ENCODE measurements around the gene KCNG3.

The KCNG3 gene

DNA sequence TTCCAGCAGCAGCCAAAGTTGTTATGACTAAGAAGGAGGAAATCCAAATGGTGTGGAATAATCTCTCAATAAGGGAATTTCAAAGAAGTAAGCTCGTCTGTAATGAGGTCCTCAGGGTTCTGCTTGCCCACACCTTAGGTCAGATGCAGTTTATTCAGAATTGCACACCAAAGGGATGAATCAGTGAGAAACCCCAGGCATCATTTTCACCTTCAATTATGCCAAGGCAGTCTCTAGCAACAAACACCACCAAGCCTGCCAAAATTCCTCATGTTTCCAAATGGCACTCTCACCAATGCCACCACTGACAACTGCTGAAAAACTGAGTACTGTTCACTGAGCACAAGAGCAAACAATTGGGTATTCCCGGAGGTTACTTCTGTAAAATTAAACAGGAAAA lies 43.6 kb downstream of the KCNG3 start:
- Histone ChIP-seq H3K4me3 (ENCODE audit: low read depth in 1 of 2, low read length in 1 of 2) (no peak overlapping the region), H3K36me3 (no peaks in the 10 kb centered on the region), H3K9me3 (no peaks in the 10 kb centered on the region), H3K4me1 (ENCODE audit: control insufficient read depth in 1 of 2, insufficient read depth in 1 of 2, low read depth in 1 of 2, low read length in 1 of 2) (no peaks in the 10 kb centered on the region), H3K27ac (no peak overlapping the region), H3K27me3 (peaks cover 4% of the 10 kb centered on the region)
- TF ChIP-seq, protein P1, sequence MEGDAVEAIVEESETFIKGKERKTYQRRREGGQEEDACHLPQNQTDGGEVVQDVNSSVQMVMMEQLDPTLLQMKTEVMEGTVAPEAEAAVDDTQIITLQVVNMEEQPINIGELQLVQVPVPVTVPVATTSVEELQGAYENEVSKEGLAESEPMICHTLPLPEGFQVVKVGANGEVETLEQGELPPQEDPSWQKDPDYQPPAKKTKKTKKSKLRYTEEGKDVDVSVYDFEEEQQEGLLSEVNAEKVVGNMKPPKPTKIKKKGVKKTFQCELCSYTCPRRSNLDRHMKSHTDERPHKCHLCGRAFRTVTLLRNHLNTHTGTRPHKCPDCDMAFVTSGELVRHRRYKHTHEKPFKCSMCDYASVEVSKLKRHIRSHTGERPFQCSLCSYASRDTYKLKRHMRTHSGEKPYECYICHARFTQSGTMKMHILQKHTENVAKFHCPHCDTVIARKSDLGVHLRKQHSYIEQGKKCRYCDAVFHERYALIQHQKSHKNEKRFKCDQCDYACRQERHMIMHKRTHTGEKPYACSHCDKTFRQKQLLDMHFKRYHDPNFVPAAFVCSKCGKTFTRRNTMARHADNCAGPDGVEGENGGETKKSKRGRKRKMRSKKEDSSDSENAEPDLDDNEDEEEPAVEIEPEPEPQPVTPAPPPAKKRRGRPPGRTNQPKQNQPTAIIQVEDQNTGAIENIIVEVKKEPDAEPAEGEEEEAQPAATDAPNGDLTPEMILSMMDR (IDR thresholded peaks at IDR 0.05), result no peak

DNA sequence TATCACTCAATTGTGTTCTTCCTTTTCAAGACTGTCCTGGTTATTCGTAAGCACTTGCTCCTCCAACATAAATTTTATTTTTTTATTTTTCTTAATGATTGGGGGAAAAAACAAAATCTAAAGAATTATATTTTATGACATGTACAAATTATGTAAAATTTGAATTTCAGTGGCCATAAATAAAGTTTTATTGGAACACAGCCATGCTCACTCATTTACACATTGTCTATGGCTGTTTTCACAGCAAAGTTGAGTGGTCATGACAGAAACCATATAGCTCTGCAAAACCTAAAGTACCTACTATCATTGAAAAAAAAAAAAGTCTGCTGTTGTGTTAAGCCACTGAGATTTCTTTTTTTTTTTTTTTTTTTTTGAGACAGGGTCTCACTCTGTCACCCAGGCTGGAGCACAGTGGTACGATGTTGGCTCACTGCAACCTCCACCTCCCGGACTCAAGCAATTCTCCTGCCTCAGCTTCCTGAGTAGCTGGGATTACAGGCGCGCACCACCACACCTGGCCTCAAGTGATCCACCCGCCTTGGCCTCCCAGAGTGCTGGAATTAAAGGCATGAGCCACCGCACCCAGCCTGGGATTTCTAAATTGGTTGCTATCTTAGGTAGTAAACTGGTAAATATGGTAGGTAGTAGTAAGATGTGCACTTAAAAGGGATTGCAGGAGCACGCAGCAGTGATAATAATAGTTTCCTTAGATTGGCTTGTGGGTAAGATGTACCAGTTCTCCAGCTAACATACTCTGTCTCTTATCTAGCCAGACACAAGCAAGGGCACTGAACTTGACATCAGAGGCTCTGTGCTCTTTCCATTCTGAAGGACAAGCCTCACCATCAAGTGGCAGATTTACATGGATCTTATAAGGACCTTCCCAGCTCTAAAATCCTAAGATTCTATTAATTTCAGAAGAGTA lies 44.4 kb downstream of the KCNG3 start:
- no peak overlapping the region for H3K27ac ChIP-seq
- TF ChIP-seq, protein P1 (IDR thresholded peaks at IDR 0.05), result no peak

DNA sequence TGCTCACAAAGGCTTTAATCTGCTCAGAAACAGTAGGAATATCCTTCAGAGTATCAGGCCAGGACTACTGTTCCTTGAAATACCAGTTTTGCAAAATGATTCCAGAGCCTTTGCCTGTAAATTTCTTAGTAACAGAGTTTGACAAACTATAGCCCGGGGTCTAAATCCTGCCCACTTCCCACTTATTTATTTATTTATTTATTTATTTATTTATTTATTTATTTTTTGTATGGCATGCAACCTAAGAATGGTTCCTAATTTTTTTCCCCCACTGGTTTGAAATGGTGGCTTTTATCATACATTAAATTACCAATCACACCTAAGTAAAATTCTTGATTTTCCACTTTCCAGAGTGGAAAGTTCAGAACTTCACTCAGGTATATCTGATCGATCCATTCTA lies 45.6 kb downstream of the KCNG3 start:
- Histone ChIP-seq H3K4me1 (ENCODE audit: control insufficient read depth in 1 of 2, insufficient read depth in 1 of 2, low read depth in 1 of 2, low read length in 1 of 2) (no peaks in the 10 kb centered on the region), H3K9me3 (no peaks in the 10 kb centered on the region), H3K36me3 (no peaks in the 10 kb centered on the region), H3K27me3 (peaks cover 12% of the 10 kb centered on the region), H3K27ac (no peak overlapping the region), H3K4me3 (ENCODE audit: low read depth in 1 of 2, low read length in 1 of 2) (no peak overlapping the region)
- TF ChIP-seq, protein P1 (IDR thresholded peaks at IDR 0.05), result no peak

More for the DNA sequence above, 44.4 kb downstream of the KCNG3 start:
- H3K9me3 ChIP-seq, result no peaks in the 10 kb centered on the region
- H3K36me3 ChIP-seq, result no peaks in the 10 kb centered on the region
- H3K27me3 ChIP-seq, result peaks cover 4% of the 10 kb centered on the region
- no peak overlapping the region for H3K4me3 ChIP-seq (ENCODE audit: low read depth in 1 of 2, low read length in 1 of 2)
- H3K4me1 ChIP-seq (ENCODE audit: control insufficient read depth in 1 of 2, insufficient read depth in 1 of 2, low read depth in 1 of 2, low read length in 1 of 2), result no peaks in the 10 kb centered on the region

DNA sequence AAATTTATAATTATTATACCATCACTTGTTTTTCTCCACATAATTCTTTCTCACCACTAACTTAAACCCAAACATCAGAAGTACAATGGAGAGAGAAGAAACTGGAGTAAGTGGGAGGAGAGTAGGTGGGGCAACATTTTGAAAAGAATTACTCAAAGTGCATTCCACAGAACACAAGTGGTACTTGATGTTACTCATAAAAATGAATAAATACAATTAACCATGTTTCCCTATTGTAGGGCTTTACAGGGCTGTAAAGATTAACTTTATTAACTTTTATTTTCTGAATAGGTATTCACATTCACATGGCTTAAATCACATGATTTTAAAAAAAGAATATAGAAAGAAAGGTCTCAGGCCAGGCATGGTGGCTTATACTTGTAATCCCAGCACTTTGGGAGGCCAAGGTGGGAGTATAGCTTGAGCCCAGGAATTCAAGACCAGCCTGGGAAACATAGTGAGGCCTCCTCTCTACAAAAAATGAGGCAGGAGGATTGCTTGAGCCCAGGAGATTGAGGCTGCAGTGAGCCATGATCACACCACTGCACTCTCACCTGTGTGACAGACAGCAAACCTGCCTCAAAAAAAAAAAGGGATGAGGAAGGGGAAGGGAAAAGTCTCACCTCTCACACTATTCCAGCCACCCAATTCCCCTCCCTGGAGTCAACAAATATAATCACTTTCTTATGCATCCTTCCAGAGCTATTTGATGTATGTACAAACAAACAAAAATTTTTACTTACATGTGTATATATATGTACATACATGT lies 47.1 kb downstream of the KCNG3 start:
- H3K27me3 ChIP-seq, result peaks cover 27% of the 10 kb centered on the region
- TF ChIP-seq, protein P1 (IDR thresholded peaks at IDR 0.05), result no peak
- H3K4me1 ChIP-seq (ENCODE audit: control insufficient read depth in 1 of 2, insufficient read depth in 1 of 2, low read depth in 1 of 2, low read length in 1 of 2), result no peaks in the 10 kb centered on the region

DNA sequence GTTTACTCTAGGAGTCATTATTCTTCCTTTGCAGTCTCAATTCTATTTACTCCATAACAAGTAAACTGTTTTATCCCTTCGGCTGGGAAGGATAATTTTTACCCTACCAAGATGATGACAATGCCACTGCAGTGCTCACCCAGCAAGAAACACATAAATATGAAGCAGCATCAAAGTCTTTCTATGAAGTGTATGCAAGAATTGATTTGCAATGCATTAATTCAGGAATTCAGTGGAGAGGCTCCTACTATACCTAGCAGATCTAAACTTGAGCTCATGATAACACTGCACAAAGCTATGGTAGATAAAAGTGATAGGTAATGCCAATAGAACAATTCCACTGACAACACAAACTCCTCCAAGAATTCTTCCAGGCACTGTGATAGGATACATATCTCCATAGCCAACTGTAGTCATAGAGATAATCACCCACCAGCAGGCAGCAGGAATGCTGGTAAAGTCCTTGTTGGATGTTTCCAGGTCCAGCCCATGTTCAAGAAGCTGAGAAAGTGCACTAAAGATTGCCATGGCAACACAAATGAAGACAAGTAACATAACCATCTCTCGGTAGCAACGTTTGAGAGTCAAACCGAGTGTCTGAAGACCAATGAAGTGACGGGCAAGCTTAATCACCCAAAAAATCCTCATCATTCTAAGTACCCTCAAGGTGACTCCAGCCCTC lies 49.9 kb downstream of the KCNG3 start:
- Histone ChIP-seq H3K4me1 (ENCODE audit: control insufficient read depth in 1 of 2, insufficient read depth in 1 of 2, low read depth in 1 of 2, low read length in 1 of 2) (no peaks in the 10 kb centered on the region), H3K36me3 (no peaks in the 10 kb centered on the region), H3K9me3 (no peaks in the 10 kb centered on the region), H3K27ac (no peak overlapping the region), H3K27me3 (peaks cover 42% of the 10 kb centered on the region), H3K4me3 (ENCODE audit: low read depth in 1 of 2, low read length in 1 of 2) (no peak overlapping the region)
- TF ChIP-seq, protein P1 (IDR thresholded peaks at IDR 0.05), result no peak

More for the DNA sequence above, 47.1 kb downstream of the KCNG3 start:
- Histone ChIP-seq H3K36me3 (no peaks in the 10 kb centered on the region), H3K9me3 (no peaks in the 10 kb centered on the region), H3K4me3 (ENCODE audit: low read depth in 1 of 2, low read length in 1 of 2) (no peak overlapping the region), H3K27ac (no peak overlapping the region)

Measured in neutrophil (primary cell).